Measurements from ENCODE around the gene FAM117A. TPM values are rescaled to one million over a fixed set of nuclear protein-coding genes. Genes with fewer than 3 reads are reported as not detected.

The FAM117A gene
- total and polyA plus RNA-seq, 4 experiments from 2014 or later: 61.2 to 102 (median 84.2) TPM

DNA sequence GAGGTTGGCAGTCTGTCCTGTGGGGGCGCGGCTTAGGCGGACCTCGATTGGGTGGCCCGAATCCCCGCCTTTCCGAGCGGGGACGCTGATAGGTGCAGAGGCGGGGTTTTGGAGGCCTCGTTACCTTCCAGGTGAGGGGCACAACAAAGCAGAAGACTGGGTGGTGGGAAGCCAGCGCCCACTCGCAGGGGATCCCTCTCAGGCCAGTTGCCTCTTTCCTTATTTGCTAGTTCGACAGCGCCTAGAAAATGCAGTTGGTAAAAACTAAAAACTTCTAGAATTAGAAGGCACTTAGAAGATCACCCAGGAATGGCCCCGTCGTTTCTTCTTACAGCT is 25.3 kb upstream of the FAM117A start:
- no peaks in the 10 kb centered on the region for H3K27me3 Mint-ChIP-seq
- no peaks in the 10 kb centered on the region for H3K9me3 ChIP-seq (ENCODE audit: control insufficient read depth in 1 of 2, low read length in 2 of 2)
- ChIA-PET POLR2A (ENCODE audit: partially characterized antibody) (interaction anchor here (0.7 to 6.5 kb wide), 14 partner anchors 9 to 930 kb away, joined by 3 to 81 read pairs (median 12); partner anchors contain the start of genes FAM117A, LUC7L3, SLC35B1 and SPOP), CTCF (ENCODE audit: partially characterized antibody) (interaction anchor here (1.3 to 1.5 kb wide), 2 partner anchors 25 to 222 kb away, joined by 3 to 4 read pairs; partner anchors contain the start of gene FAM117A)
- H3K27me3 ChIP-seq (ENCODE audit: insufficient read depth, low read length): no peaks in the 10 kb centered on the region
- peaks cover 59% of the 10 kb centered on the region for H3K4me1 ChIP-seq (ENCODE audit: insufficient read depth, low read length)
- H3K9me3 Mint-ChIP-seq: no peaks in the 10 kb centered on the region
- intact Hi-C loops (cut with micrococcal nuclease): loop anchor here (1.0 to 10.0 kb wide), 5 partner anchors 29 to 306 kb away; partner anchors contain the start of genes PDK2 and SPOP
- H3K36me3 ChIP-seq (ENCODE audit: insufficient read depth, low read length): peaks cover 23% of the 10 kb centered on the region
- peak overlapping the region; percentile 99 for H3K27ac ChIP-seq (ENCODE audit: low read depth, low read length)
- H3K36me3 Mint-ChIP-seq: peaks cover 20 to 58% of the 10 kb centered on the region in 2 donors
- H3K4me3 Mint-ChIP-seq: peak overlapping the region; percentile 93 to 99 (median 96)
- peak overlapping the region; percentile 91 to 100 (median 98) for H3K27ac Mint-ChIP-seq
- H3K4me3 ChIP-seq (ENCODE audit: low read length in 2 of 2): peak overlapping the region; percentile 33 to 96
- no peak for DNase-seq
- H3K4me1 Mint-ChIP-seq: peaks cover 42 to 70% (median 57%) of the 10 kb centered on the region in 4 donors

DNA sequence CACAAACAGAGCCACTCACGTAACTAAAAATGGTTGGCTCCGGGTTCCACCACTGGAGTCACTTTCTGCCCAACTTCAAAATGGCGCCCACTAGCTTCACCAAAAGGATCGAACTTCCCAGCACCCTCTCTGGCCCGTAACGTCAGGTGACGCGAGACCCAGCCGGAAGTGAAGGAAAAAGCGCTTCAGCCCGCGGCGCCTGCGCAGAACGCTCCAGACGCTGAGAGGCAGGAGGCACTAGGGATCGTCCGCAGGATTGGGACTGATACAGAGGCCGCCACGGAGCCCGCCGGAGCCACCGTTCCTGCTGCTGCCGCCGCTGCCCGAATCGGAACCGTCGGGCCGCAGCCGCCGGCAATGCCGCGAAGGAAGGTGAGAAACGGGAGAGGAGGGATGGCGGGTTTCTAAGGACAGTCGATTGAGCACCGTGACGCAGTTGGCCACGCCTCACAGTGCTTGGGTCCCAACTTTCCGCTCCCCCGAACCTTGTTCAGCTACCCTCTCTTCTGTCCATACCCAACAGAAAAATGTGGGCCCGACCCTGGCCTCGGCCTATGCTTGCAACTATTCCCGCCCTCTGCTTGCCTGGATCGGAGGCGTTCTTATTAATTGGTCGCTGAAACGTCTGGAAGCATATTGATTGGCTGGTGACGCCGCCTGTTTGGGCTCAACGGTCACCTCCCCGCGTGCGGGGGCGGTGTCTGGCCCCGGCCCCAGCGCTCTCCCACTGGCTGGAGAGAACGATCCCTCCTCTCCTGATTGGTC is 24.7 kb upstream of the FAM117A start, which contains the start of gene KAT7:
KAT7 (plus strand) TSS at position 204 of the 765 bp plus-strand sequence; CDS start at position 358, 154 bp downstream.
- CTCF ChIA-PET (ENCODE audit: partially characterized antibody): interaction anchor here (0.6 to 2.6 kb wide), 8 partner anchors 10 to 231 kb away, joined by 3 to 15 read pairs (median 4); partner anchors contain the start of genes FAM117A and SLC35B1

DNA sequence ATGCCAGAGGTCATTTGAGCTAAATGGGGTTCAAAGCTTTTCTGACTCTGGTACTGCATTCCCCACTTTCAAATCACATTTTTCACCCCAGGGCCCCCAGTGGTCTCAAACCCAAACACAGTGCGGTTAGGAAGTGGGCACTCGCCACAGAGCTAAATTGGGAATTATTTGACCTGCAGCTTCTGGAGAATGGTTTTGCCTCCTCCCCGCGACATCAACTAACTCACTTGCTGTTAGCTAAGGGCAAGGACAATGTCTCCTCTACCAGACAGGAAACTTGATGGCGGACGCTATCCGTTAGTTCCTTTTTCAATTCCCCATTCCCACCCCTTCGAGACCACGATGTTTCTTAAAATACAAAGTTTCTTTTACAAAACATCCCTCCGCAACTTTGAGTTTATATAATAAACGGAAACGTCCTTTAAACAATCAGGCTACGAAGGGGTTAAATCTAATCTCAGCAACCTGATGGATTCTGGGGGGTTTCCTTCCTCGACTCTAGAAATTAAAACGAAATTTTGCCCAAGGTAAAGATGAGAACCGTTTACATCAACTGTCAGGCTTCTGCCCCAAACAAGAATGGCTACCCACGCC is 24.1 kb upstream of the FAM117A start:
- H3K4me1 ChIP-seq (ENCODE audit: insufficient read depth, low read length): peaks cover 47% of the 10 kb centered on the region
- Mint-ChIP-seq H3K36me3 (peaks cover 16 to 48% of the 10 kb centered on the region in 2 donors), H3K27ac (peak overlapping the region; percentile 91 to 100 (median 98)), H3K4me3 (peak overlapping the region; percentile 93 to 99 (median 96)), H3K9me3 (no peaks in the 10 kb centered on the region), H3K4me1 (peaks cover 35 to 60% (median 48%) of the 10 kb centered on the region in 4 donors), H3K27me3 (no peaks in the 10 kb centered on the region)
- H3K4me3 ChIP-seq (ENCODE audit: low read length in 2 of 2): peak overlapping the region; percentile 92 to 96
- H3K27me3 ChIP-seq (ENCODE audit: insufficient read depth, low read length): no peaks in the 10 kb centered on the region
- DNase-seq: peak in 1 of 5 donors; percentile 44
- H3K36me3 ChIP-seq (ENCODE audit: insufficient read depth, low read length): peaks cover 14% of the 10 kb centered on the region
- H3K27ac ChIP-seq (ENCODE audit: low read depth, low read length): peak overlapping the region; percentile 99
- no peaks in the 10 kb centered on the region for H3K9me3 ChIP-seq (ENCODE audit: control insufficient read depth in 1 of 2, low read length in 2 of 2)
- intact Hi-C loops (cut with micrococcal nuclease): loop anchor here (1.0 to 10.0 kb wide), 9 partner anchors 24 to 596 kb away; partner anchors contain the start of genes FAM117A, PDK2 and PHB1
- POLR2A ChIA-PET (ENCODE audit: partially characterized antibody): interaction anchor here (0.7 to 6.5 kb wide), 19 partner anchors 14 to 931 kb away, joined by 3 to 81 read pairs (median 6); partner anchors contain the start of genes FAM117A, LUC7L3, SLC35B1 and SPOP
- CTCF ChIA-PET (ENCODE audit: partially characterized antibody): interaction anchor here (0.6 to 2.6 kb wide), 10 partner anchors 9 to 221 kb away, joined by 3 to 15 read pairs (median 4); partner anchors contain the start of genes FAM117A and SLC35B1

More for the DNA sequence above, 24.7 kb upstream of the FAM117A start, which contains the start of gene KAT7:
- Mint-ChIP-seq H3K27ac (peak within 1 kb of the TSS; percentile 91 to 100 (median 98)), H3K27me3 (no peaks in the 10 kb centered on the region), H3K4me3 (peak within 1 kb of the TSS; percentile 93 to 99 (median 96)), H3K9me3 (no peaks in the 10 kb centered on the region), H3K4me1 (peaks cover 38 to 65% (median 53%) of the 10 kb centered on the region in 4 donors), H3K36me3 (peaks cover 20 to 53% of the 10 kb centered on the region in 2 donors)
- Histone ChIP-seq H3K4me3 (ENCODE audit: low read length in 2 of 2) (peak within 1 kb of the TSS; percentile 92 to 96), H3K27me3 (ENCODE audit: insufficient read depth, low read length) (no peaks in the 10 kb centered on the region), H3K36me3 (ENCODE audit: insufficient read depth, low read length) (peaks cover 18% of the 10 kb centered on the region), H3K9me3 (ENCODE audit: control insufficient read depth in 1 of 2, low read length in 2 of 2) (no peaks in the 10 kb centered on the region), H3K27ac (ENCODE audit: low read depth, low read length) (peak within 1 kb of the TSS; percentile 99), H3K4me1 (ENCODE audit: insufficient read depth, low read length) (peaks cover 54% of the 10 kb centered on the region)
- intact Hi-C loops (cut with micrococcal nuclease): loop anchor here (1.0 to 10.0 kb wide), 11 partner anchors 24 to 596 kb away; partner anchors contain the start of genes FAM117A, PDK2, PHB1 and SPOP
- POLR2A ChIA-PET (ENCODE audit: partially characterized antibody): interaction anchor here (0.7 to 6.5 kb wide), 21 partner anchors 10 to 931 kb away, joined by 3 to 81 read pairs (median 6); partner anchors contain the start of genes FAM117A, LUC7L3, SLC35B1 and SPOP
- DNase-seq: peak; percentile 98 to 99 (median 99)

DNA sequence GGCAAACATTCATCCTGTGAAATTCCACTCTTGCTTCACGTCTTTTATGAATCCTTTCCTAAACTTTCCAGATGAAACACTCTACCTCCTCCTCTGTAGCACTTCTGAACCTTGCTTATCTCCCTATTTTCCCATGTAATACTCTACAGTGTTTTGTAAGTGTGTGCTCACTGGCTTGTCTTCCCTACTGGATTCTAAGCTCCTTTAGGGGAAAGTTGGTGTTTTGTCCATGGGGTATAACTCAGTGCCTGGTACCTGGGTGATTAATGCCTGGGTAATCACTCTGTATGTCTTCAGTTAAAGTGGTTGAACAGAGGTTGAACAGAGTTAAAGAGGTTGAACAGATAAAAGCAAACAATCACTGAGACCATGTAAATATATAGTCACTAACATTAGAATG is 20.7 kb upstream of the FAM117A start:
- Histone ChIP-seq H3K4me1 (ENCODE audit: insufficient read depth, low read length) (peaks cover 20% of the 10 kb centered on the region), H3K9me3 (ENCODE audit: control insufficient read depth in 1 of 2, low read length in 2 of 2) (no peaks in the 10 kb centered on the region), H3K27me3 (ENCODE audit: insufficient read depth, low read length) (no peaks in the 10 kb centered on the region), H3K27ac (ENCODE audit: low read depth, low read length) (no peak overlapping the region), H3K4me3 (ENCODE audit: low read length in 2 of 2) (no peak overlapping the region), H3K36me3 (ENCODE audit: insufficient read depth, low read length) (no peaks in the 10 kb centered on the region)
- no peak for DNase-seq
- no peak overlapping the region for H3K27ac Mint-ChIP-seq
- peaks cover 16 to 30% (median 19%) of the 10 kb centered on the region in 4 donors for H3K4me1 Mint-ChIP-seq
- CTCF ChIA-PET (ENCODE audit: partially characterized antibody): interaction anchor here (1.5 to 4.7 kb wide), 3 partner anchors 76 to 227 kb away, joined by 3 to 31 read pairs (median 3); partner anchors contain the start of gene SLC35B1
- H3K4me3 Mint-ChIP-seq: no peak overlapping the region
- intact Hi-C loops (cut with micrococcal nuclease): loop anchor here (10.0 kb wide), 1 partner anchor 310 kb away; the partner anchor contains the start of gene PDK2
- H3K9me3 Mint-ChIP-seq: no peaks in the 10 kb centered on the region
- H3K27me3 Mint-ChIP-seq: no peaks in the 10 kb centered on the region
- peaks cover 2 to 16% of the 10 kb centered on the region in 2 donors for H3K36me3 Mint-ChIP-seq
- POLR2A ChIA-PET (ENCODE audit: partially characterized antibody): interaction anchor here (1.7 to 6.5 kb wide), 3 partner anchors 44 to 76 kb away, joined by 5 to 75 read pairs (median 12); partner anchors contain the start of gene SLC35B1

DNA sequence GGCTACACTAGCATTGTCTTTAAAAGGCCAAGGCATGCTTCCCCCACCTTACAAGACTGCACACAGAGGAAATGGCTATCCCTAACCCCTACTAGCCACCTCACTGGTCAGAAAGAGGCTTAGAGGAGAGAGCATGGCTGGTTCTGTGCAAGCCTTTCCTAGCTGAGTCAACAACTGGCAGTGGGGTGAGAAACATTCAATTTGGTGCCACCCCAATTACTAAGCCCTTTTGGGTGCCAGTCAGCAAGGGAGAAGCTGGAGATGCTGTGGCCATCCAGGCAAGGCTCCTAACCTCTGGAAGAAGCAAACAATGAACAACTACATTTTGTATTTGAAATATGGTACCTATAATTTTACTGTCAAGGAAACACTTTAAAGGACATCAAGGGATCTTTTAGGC is 19.9 kb upstream of the FAM117A start:
- ChIA-PET CTCF (ENCODE audit: partially characterized antibody) (interaction anchor here (0.9 to 4.7 kb wide), 4 partner anchors 69 to 215 kb away, joined by 3 to 31 read pairs (median 10); partner anchors contain the start of gene SLC35B1), POLR2A (ENCODE audit: partially characterized antibody) (interaction anchor here (0.5 to 2.3 kb wide), 2 partner anchors 71 to 75 kb away, joined by 3 to 12 read pairs; partner anchors contain the start of gene SLC35B1)
- intact Hi-C loops (cut with micrococcal nuclease): loop anchor here (10.0 kb wide), 1 partner anchor 311 kb away; the partner anchor contains the start of gene PDK2
- Mint-ChIP-seq H3K27me3 (no peaks in the 10 kb centered on the region), H3K4me3 (no peak overlapping the region), H3K36me3 (peaks cover 0 to 7% of the 10 kb centered on the region in 2 donors), H3K27ac (peak overlapping the region in 1 of 7 donors; percentile 17), H3K9me3 (no peaks in the 10 kb centered on the region), H3K4me1 (peaks cover 12 to 30% (median 14%) of the 10 kb centered on the region in 4 donors)
- H3K9me3 ChIP-seq (ENCODE audit: control insufficient read depth in 1 of 2, low read length in 2 of 2): no peaks in the 10 kb centered on the region
- H3K36me3 ChIP-seq (ENCODE audit: insufficient read depth, low read length): no peaks in the 10 kb centered on the region
- no peak overlapping the region for H3K27ac ChIP-seq (ENCODE audit: low read depth, low read length)
- no peak for DNase-seq
- H3K4me1 ChIP-seq (ENCODE audit: insufficient read depth, low read length): peaks cover 17% of the 10 kb centered on the region
- H3K27me3 ChIP-seq (ENCODE audit: insufficient read depth, low read length): no peaks in the 10 kb centered on the region
- no peak overlapping the region for H3K4me3 ChIP-seq (ENCODE audit: low read length in 2 of 2)

DNA sequence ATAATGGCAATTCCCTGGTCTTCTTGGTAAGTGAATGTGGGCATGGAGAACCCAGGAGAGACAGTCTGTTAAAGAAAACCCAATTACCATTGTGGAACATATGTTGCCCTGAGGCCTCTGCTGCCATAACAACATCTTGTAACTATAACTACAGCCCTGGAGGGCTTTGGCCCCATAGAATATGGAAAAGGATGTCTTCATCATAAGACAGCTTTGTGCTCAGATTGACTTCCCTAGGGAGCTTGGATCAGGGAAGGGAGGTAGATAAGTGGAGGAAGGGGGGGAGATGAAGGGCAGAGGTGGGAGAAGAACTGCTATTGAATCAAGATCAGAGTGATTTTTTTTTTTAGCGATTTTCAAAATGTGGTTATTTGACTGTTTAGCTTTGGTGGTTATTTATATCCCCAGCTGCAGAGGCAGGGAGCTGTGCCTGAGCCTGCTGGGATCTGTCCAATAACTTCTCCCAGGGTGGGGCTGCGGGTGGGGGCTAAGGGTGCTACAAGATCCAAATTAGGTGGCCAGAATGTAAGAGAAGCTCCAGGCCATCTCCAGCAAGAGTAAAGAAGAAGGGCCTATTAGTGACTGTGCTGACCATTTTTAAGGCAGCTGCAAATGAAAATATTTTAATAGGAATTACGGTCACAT is 19.3 kb upstream of the FAM117A start:
- Mint-ChIP-seq H3K4me3 (no peak overlapping the region), H3K27ac (no peak overlapping the region), H3K4me1 (peaks cover 12 to 27% (median 14%) of the 10 kb centered on the region in 4 donors), H3K27me3 (no peaks in the 10 kb centered on the region), H3K36me3 (peaks cover 0 to 2% of the 10 kb centered on the region in 2 donors), H3K9me3 (no peaks in the 10 kb centered on the region)
- Histone ChIP-seq H3K27ac (ENCODE audit: low read depth, low read length) (no peak overlapping the region), H3K4me1 (ENCODE audit: insufficient read depth, low read length) (peaks cover 17% of the 10 kb centered on the region), H3K9me3 (ENCODE audit: control insufficient read depth in 1 of 2, low read length in 2 of 2) (no peaks in the 10 kb centered on the region), H3K36me3 (ENCODE audit: insufficient read depth, low read length) (no peaks in the 10 kb centered on the region), H3K4me3 (ENCODE audit: low read length in 2 of 2) (no peak overlapping the region), H3K27me3 (ENCODE audit: insufficient read depth, low read length) (no peaks in the 10 kb centered on the region)
- intact Hi-C loops (cut with micrococcal nuclease): loop anchor here (10.0 kb wide), 1 partner anchor 312 kb away; the partner anchor contains the start of gene PDK2
- ChIA-PET CTCF (ENCODE audit: partially characterized antibody) (interaction anchor here (0.9 to 4.7 kb wide), 4 partner anchors 68 to 215 kb away, joined by 3 to 31 read pairs (median 10); partner anchors contain the start of gene SLC35B1), POLR2A (ENCODE audit: partially characterized antibody) (interaction anchor here (0.5 to 2.3 kb wide), 2 partner anchors 70 to 75 kb away, joined by 3 to 12 read pairs; partner anchors contain the start of gene SLC35B1)
- DNase-seq: no peak
